Measurements from ENCODE around the gene POU2F1.

- no peak for TF ChIP-seq POLR2A (IDR thresholded peaks at IDR 0.05)
- no peak for TF ChIP-seq CTCF (IDR thresholded peaks at IDR 0.05)
- no peak for TF ChIP-seq POLR2AphosphoS5 (IDR thresholded peaks at IDR 0.05)
- TF ChIP-seq EP300 (IDR thresholded peaks at IDR 0.05), result no peak
These were observed 83.5 kb downstream of the POU2F1 start for GRCh38 chr1:167304165-167304564.

Data from upper lobe of left lung (tissue), 4 donors.